OCI-LY1 (cell line): ENCODE measurements around the gene HIF1AN.

Experiments used
- H2AFZ ChIP-seq: fragments of 200-600 bp; sonication (generic), shearing (Covaris generic); 2 replicates; pipeline ENCODE4 v1.6.0; 2014; ENCODE audit warnings: antibody characterized with exemption, mild to moderate bottlenecking, low read length
- H3F3A ChIP-seq: fragments of 200-600 bp; sonication (generic), shearing (Covaris generic); 2 replicates; pipeline ENCODE4 v1.6.0; 2014; ENCODE audit warnings: mild to moderate bottlenecking, antibody characterized with exemption, low read length, moderate library complexity; ENCODE audit not compliant: insufficient read depth
- H3K27ac ChIP-seq: fragments of 200-600 bp; sonication (generic); 2 replicates; pipeline ENCODE4 v1.5.1; 2014; ENCODE audit warnings: low read length, mixed run types, mild to moderate bottlenecking, low read depth; ENCODE audit not compliant: poor library complexity, severe bottlenecking
- H3K27me3 ChIP-seq: fragments of 200-600 bp; sonication (generic); 2 replicates; pipeline ENCODE4 v1.6.0; 2014; ENCODE audit warnings: antibody characterized with exemption, mild to moderate bottlenecking, low read length, moderate library complexity; ENCODE audit not compliant: insufficient read depth
- H3K36me3 ChIP-seq: fragments of 200-600 bp; sonication (generic); 2 replicates; pipeline ENCODE4 v1.6.1; 2014; ENCODE audit warnings: mild to moderate bottlenecking, antibody characterized with exemption, low read length, moderate library complexity, mixed read lengths; ENCODE audit not compliant: insufficient read depth
- H3K4me1 ChIP-seq: fragments of 200-600 bp; sonication (generic); 2 replicates; pipeline ENCODE4 v1.5.1; 2014; ENCODE audit warnings: mild to moderate bottlenecking, low read length, moderate library complexity; ENCODE audit not compliant: insufficient read depth, severe bottlenecking
- H3K4me2 ChIP-seq: fragments of 200-600 bp; sonication (generic), shearing (Covaris generic); 2 replicates; pipeline ENCODE4 v1.6.1; 2014; ENCODE audit warnings: low read length
- H3K4me3 ChIP-seq: fragments of 200-600 bp; sonication (generic); 2 replicates; pipeline ENCODE4 v1.5.1; 2014; ENCODE audit warnings: low read length, low read depth, mild to moderate bottlenecking, mixed read lengths; ENCODE audit not compliant: poor library complexity, severe bottlenecking
- H3K79me2 ChIP-seq: fragments of 200-600 bp; shearing (Covaris generic); 2 replicates; pipeline ENCODE4 v1.6.1; 2016; ENCODE audit warnings: mixed run types, low read length, mixed read lengths; ENCODE audit not compliant: insufficient read depth
- H3K9ac ChIP-seq: fragments of 200-600 bp; sonication (generic), shearing (Covaris generic); 2 replicates; pipeline ENCODE4 v1.6.1; 2014; ENCODE audit warnings: mild to moderate bottlenecking, low read length, mixed read lengths
- H3K9me2 ChIP-seq: fragments of 200-600 bp; sonication (generic), shearing (Covaris generic); 2 replicates; pipeline ENCODE4 v1.6.1; 2014; ENCODE audit warnings: low read depth, mild to moderate bottlenecking, low read length, mixed read lengths
- H3K9me3 ChIP-seq: fragments of 200-600 bp; shearing (Covaris generic); 2 replicates; pipeline ENCODE4 v1.6.1; 2014; ENCODE audit warnings: low read length, mixed read lengths
- H4K20me1 ChIP-seq: fragments of 200-600 bp; sonication (generic), shearing (Covaris generic); 2 replicates; pipeline ENCODE4 v1.6.0; 2016; ENCODE audit warnings: mild to moderate bottlenecking, low read length; ENCODE audit not compliant: insufficient read depth
- CTCF ChIP-seq: fragments of 200-600 bp; sonication (generic), shearing (Covaris generic); IDR thresholded peaks from 2 replicates; pipeline ENCODE4 v1.5.1; 2017; ENCODE audit warnings: mild to moderate bottlenecking, antibody characterized with exemption, low read length, moderate library complexity, mixed read lengths
- EZH2 ChIP-seq: fragments of 200-600 bp; sonication (generic), shearing (Covaris generic); IDR thresholded peaks from 2 replicates; pipeline ENCODE4 v1.8.0; 2017; ENCODE audit warnings: borderline replicate concordance, mixed run types, mild to moderate bottlenecking, antibody characterized with exemption, low read length, moderate library complexity, mixed read lengths

The HIF1AN gene

DNA sequence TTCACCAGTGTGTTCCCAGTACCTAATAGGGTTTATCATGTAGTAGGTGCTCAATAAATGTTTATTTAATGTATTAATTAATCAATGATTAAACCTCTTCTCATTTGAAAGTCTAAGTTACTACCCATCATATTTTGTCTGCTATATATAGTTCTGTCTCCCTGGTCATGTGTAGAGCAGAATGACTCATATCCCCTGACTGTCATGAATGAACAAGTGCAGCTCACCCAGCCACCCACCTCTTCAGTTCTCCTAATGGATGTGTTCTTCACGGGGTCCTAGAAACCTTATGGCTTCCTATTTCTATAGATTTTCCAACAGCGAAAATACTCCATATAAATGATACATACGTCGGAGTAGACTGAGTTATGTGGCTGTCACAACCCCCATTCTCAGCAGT lies 64.5 kb downstream of the HIF1AN start:
- no peak for TF ChIP-seq CTCF
- TF ChIP-seq EZH2 = no peak
- H3K79me2 ChIP-seq = no peaks in the 10 kb centered on the region
- no peak overlapping the region for H2AFZ ChIP-seq
- no peaks in the 10 kb centered on the region for H3F3A ChIP-seq
- no peak overlapping the region for H3K27ac ChIP-seq
- H3K9me3 ChIP-seq = no peaks in the 10 kb centered on the region
- H3K9ac ChIP-seq = no peak overlapping the region
- H4K20me1 ChIP-seq = no peaks in the 10 kb centered on the region
- no peaks in the 10 kb centered on the region for H3K27me3 ChIP-seq
- no peak overlapping the region for H3K4me3 ChIP-seq
- H3K4me2 ChIP-seq = no peak overlapping the region
- no peaks in the 10 kb centered on the region for H3K9me2 ChIP-seq
- no peaks in the 10 kb centered on the region for H3K4me1 ChIP-seq
- H3K36me3 ChIP-seq = no peaks in the 10 kb centered on the region

GRCh38 chr10:100607439-100607838 lies 71.7 kb downstream of the HIF1AN start:
- Histone ChIP-seq H3K4me2 (no peak overlapping the region), H3K27ac (no peak overlapping the region), H3K36me3 (no peaks in the 10 kb centered on the region), H2AFZ (no peak overlapping the region), H3K9ac (no peak overlapping the region), H3K9me3 (no peaks in the 10 kb centered on the region), H3F3A (no peaks in the 10 kb centered on the region), H3K4me3 (no peak overlapping the region), H3K27me3 (no peaks in the 10 kb centered on the region), H3K79me2 (no peaks in the 10 kb centered on the region), H4K20me1 (no peaks in the 10 kb centered on the region), H3K9me2 (no peaks in the 10 kb centered on the region), H3K4me1 (no peaks in the 10 kb centered on the region)
- TF ChIP-seq EZH2 (no peak), CTCF (no peak)
